ENCODE results near the gene AP2A1.

GRCh38 chr19:49817964-49818648, 51.3 kb downstream of the AP2A1 start, which contains the start of gene MED25:
- TF ChIP-seq CTCF (IDR thresholded peaks at IDR 0.05; ENCODE audit: extremely low read depth in 1 of 2, insufficient read depth in 1 of 2, low read depth in 1 of 2, low read length in 2 of 2) (peak in 1 of 2 donors; percentile 14), MAX (IDR thresholded peaks at IDR 0.05; ENCODE audit: insufficient read depth, insufficient read length) (no peak), POLR2AphosphoS5 (IDR thresholded peaks at IDR 0.05; ENCODE audit: insufficient read depth, low read depth, low read length) (peak; percentile 79), POLR2A (IDR thresholded peaks at IDR 0.05; ENCODE audit: low read depth, low read length) (peak; percentile 75)
